OCI-LY7 (cell line): ENCODE results near the gene ATP6V1B1.

Source experiments
- EZH2phosphoT487 ChIP-seq: fragments of 200-600 bp; sonication (generic); IDR thresholded peaks from 2 replicates; pipeline ENCODE4 v1.6.1; 2018; ENCODE audit warnings: low read depth, borderline replicate concordance, mild to moderate bottlenecking, mixed run types, antibody characterized with exemption, low read length, moderate library complexity, mixed read lengths
- TF ChIP-seq, protein P1 (sequence below): fragments of 200-600 bp; sonication (generic); conservative IDR thresholded peaks from 2 replicates; pipeline ENCODE4 v1.5.1; 2014; ENCODE audit warnings: mild to moderate bottlenecking, antibody characterized with exemption, low read length, moderate library complexity, mixed read lengths

GRCh38 chr2:70906439-70907005, 29.2 kb upstream of the ATP6V1B1 start:
- TF ChIP-seq, protein P1, sequence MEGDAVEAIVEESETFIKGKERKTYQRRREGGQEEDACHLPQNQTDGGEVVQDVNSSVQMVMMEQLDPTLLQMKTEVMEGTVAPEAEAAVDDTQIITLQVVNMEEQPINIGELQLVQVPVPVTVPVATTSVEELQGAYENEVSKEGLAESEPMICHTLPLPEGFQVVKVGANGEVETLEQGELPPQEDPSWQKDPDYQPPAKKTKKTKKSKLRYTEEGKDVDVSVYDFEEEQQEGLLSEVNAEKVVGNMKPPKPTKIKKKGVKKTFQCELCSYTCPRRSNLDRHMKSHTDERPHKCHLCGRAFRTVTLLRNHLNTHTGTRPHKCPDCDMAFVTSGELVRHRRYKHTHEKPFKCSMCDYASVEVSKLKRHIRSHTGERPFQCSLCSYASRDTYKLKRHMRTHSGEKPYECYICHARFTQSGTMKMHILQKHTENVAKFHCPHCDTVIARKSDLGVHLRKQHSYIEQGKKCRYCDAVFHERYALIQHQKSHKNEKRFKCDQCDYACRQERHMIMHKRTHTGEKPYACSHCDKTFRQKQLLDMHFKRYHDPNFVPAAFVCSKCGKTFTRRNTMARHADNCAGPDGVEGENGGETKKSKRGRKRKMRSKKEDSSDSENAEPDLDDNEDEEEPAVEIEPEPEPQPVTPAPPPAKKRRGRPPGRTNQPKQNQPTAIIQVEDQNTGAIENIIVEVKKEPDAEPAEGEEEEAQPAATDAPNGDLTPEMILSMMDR: no peak
- TF ChIP-seq EZH2phosphoT487: no peak
